ENCODE measurements around the gene CTDSP2.

The CTDSP2 gene

GRCh38 chr12:57844709-57845477 is 1.6 kb downstream of the CTDSP2 start:
- Histone ChIP-seq H3K23ac (ENCODE audit: low read length) (peak overlapping the region; percentile 94), H3K27ac (ENCODE audit: low read depth, low read length) (peak overlapping the region; percentile 100), H2BK15ac (replicated peaks; ENCODE audit: low read depth) (no peak overlapping the region), H3K4me2 (ENCODE audit: low read length) (peak overlapping the region; percentile 42), H3K4me3 (ENCODE audit: low read length) (peak overlapping the region; percentile 95), H2AK5ac (ENCODE audit: low read length) (no peak overlapping the region), H4K8ac (ENCODE audit: low read depth, low read length) (no peak overlapping the region), H3K18ac (ENCODE audit: low read length) (peak overlapping the region; percentile 99), H2BK5ac (ENCODE audit: low read length) (peak overlapping the region; percentile 54), H2BK120ac (ENCODE audit: low read depth, low read length) (peak overlapping the region; percentile 66), H3K79me1 (ENCODE audit: low read length) (peaks cover 13% of the 10 kb centered on the region), H3K4ac (ENCODE audit: low read depth, low read length) (peak overlapping the region; percentile 91), H4K5ac (ENCODE audit: low read length) (no peak overlapping the region), H3K4me1 (ENCODE audit: control insufficient read depth, low read depth, low read length) (peaks cover 18% of the 10 kb centered on the region), H3K9ac (ENCODE audit: low read length) (peak overlapping the region; percentile 96), H3K56ac (ENCODE audit: low read length) (peak overlapping the region; percentile 94), H3K27me3 (ENCODE audit: insufficient read depth, low read length, poor library complexity) (no peaks in the 10 kb centered on the region), H3K79me2 (ENCODE audit: control insufficient read depth, insufficient read depth, low read length) (peaks cover 62% of the 10 kb centered on the region), H3K36me3 (ENCODE audit: control insufficient read depth, insufficient read depth, low read length) (no peaks in the 10 kb centered on the region)
- peak; percentile 93 for DNase-seq
- no CpG with 5 or more reads among the region's 42 CpGs for WGBS (ENCODE audit: extremely low coverage, insufficient coverage, low lambda C conversion rate)

DNA sequence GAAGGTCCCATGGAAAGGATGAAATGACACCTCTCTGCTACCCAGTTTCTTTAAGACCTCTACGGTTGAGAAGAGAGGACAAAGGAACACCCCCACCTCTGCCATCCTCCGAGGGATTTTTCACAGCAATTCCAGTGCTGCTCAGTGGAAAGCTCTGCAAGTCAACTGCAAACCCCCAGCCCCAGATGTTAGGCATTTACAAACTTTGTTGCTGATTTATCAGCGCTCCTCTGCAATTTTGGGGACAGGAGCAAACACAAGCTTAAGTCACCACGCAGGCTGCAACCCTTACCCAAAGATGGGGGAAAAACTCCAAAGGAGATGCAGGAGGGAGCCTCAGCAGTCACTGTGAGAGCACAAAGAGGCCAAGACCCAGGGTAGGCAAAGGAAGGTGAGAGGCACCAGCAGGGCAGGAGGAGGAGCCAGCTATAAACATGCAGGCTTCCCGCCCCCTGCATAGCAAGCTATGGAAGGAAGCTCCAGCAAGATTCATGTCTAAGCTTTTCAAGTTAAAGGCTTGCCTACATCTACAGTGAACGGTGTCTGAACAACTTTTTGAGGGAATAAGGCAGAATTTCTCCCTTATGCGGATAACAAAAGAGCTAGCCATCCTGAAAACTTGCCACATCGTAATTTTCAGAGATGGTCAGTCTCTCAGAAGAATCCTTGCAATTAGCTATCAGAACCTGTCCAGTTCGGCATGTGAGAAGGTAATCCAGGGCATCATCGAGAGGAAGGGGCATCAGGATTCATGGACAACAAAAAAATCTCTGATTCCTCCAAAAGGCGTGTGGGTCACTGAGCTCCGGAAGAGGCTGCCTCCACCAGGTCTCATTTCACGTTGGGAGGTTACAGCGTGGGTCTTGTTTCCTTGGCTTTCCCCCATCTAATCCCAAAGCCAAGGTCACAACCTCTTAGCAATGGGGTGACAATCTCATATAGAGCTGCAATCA is 3.9 kb downstream of the CTDSP2 start:
- H3K4me2 ChIP-seq (ENCODE audit: low read length), result peak overlapping the region; percentile 43
- peak; percentile 82 for DNase-seq
- peak overlapping the region; percentile 61 for H2BK5ac ChIP-seq (ENCODE audit: low read length)
- no peaks in the 10 kb centered on the region for H3K27me3 ChIP-seq (ENCODE audit: insufficient read depth, low read length, poor library complexity)
- peaks cover 82% of the 10 kb centered on the region for H3K79me2 ChIP-seq (ENCODE audit: control insufficient read depth, insufficient read depth, low read length)
- no peak overlapping the region for H2AK5ac ChIP-seq (ENCODE audit: low read length)
- no peak overlapping the region for H4K8ac ChIP-seq (ENCODE audit: low read depth, low read length)
- H3K4ac ChIP-seq (ENCODE audit: low read depth, low read length), result no peak overlapping the region
- H3K4me3 ChIP-seq (ENCODE audit: low read length), result no peak overlapping the region
- H3K56ac ChIP-seq (ENCODE audit: low read length), result peak overlapping the region; percentile 80
- peaks cover 17% of the 10 kb centered on the region for H3K79me1 ChIP-seq (ENCODE audit: low read length)
- peak overlapping the region; percentile 66 for H3K9ac ChIP-seq (ENCODE audit: low read length)
- H3K4me1 ChIP-seq (ENCODE audit: control insufficient read depth, low read depth, low read length), result peaks cover 24% of the 10 kb centered on the region
- H3K36me3 ChIP-seq (ENCODE audit: control insufficient read depth, insufficient read depth, low read length), result no peaks in the 10 kb centered on the region
- no peak overlapping the region for H4K5ac ChIP-seq (ENCODE audit: low read length)
- H3K23ac ChIP-seq (ENCODE audit: low read length), result no peak overlapping the region
- no peak overlapping the region for H2BK15ac ChIP-seq (replicated peaks; ENCODE audit: low read depth)
- peak overlapping the region; percentile 52 for H3K18ac ChIP-seq (ENCODE audit: low read length)
- WGBS (ENCODE audit: extremely low coverage, insufficient coverage, low lambda C conversion rate), result no CpG with 5 or more reads among the region's 14 CpGs
- no peak overlapping the region for H2BK120ac ChIP-seq (ENCODE audit: low read depth, low read length)
- H3K27ac ChIP-seq (ENCODE audit: low read depth, low read length), result peak overlapping the region; percentile 26

DNA sequence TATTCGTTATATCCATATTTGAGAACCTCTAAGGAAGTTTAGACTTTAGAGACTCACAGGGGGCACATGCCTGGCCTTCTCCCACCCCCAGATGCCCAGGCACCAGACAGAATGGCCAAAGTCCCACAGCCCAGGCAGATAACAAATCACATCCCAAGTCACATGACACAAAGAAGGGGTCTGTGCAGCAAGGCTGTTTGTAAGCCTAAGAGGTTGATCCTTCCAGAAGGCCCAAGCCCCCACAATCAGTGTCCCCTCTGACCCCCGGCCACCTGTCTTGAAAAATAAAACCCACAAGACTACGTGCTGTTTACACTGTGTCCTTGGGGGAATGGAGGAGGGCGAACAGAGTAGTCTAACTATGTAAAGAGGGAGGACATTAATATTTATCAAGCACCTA is 5.1 kb downstream of the CTDSP2 start:
- WGBS (ENCODE audit: extremely low coverage, insufficient coverage, low lambda C conversion rate), result no CpG with 5 or more reads among the region's 4 CpGs
- Histone ChIP-seq H3K4ac (ENCODE audit: low read depth, low read length) (no peak overlapping the region), H4K8ac (ENCODE audit: low read depth, low read length) (no peak overlapping the region), H3K9ac (ENCODE audit: low read length) (no peak overlapping the region), H3K27me3 (ENCODE audit: insufficient read depth, low read length, poor library complexity) (no peaks in the 10 kb centered on the region), H3K18ac (ENCODE audit: low read length) (no peak overlapping the region), H2BK120ac (ENCODE audit: low read depth, low read length) (no peak overlapping the region), H4K5ac (ENCODE audit: low read length) (no peak overlapping the region), H2BK5ac (ENCODE audit: low read length) (no peak overlapping the region), H3K4me2 (ENCODE audit: low read length) (no peak overlapping the region), H2AK5ac (ENCODE audit: low read length) (no peak overlapping the region), H2BK15ac (replicated peaks; ENCODE audit: low read depth) (no peak overlapping the region), H3K56ac (ENCODE audit: low read length) (no peak overlapping the region), H3K36me3 (ENCODE audit: control insufficient read depth, insufficient read depth, low read length) (no peaks in the 10 kb centered on the region), H3K27ac (ENCODE audit: low read depth, low read length) (no peak overlapping the region), H3K4me3 (ENCODE audit: low read length) (no peak overlapping the region), H3K79me1 (ENCODE audit: low read length) (peaks cover 19% of the 10 kb centered on the region), H3K4me1 (ENCODE audit: control insufficient read depth, low read depth, low read length) (peaks cover 32% of the 10 kb centered on the region), H3K23ac (ENCODE audit: low read length) (no peak overlapping the region), H3K79me2 (ENCODE audit: control insufficient read depth, insufficient read depth, low read length) (peaks cover 92% of the 10 kb centered on the region)
- DNase-seq, result no peak

DNA sequence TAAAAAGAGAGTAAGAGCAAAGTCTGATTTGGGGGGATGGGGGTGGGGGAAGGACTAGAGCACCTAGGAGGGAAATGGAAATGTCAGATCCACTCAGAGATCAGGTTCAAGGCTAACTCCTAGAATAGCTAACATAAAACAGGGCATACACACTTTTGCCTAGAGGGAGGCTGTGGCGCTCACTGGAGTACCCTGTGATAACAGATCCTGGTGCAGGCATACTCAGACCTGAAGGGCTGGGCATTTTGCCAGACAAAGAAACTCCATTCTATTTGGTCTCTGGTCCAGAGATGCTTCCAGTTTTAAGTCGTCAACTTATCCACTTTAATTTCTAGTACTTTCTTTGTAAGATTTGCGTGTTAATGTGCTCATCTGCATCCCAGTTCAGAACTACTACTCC is 5.8 kb downstream of the CTDSP2 start:
- H3K4me2 ChIP-seq (ENCODE audit: low read length), result no peak overlapping the region
- WGBS (ENCODE audit: extremely low coverage, insufficient coverage, low lambda C conversion rate), result no CpG with 5 or more reads among the region's 3 CpGs
- H3K18ac ChIP-seq (ENCODE audit: low read length), result no peak overlapping the region
- H3K79me1 ChIP-seq (ENCODE audit: low read length), result peaks cover 25% of the 10 kb centered on the region
- H3K4me1 ChIP-seq (ENCODE audit: control insufficient read depth, low read depth, low read length), result peaks cover 32% of the 10 kb centered on the region
- no peak overlapping the region for H2BK120ac ChIP-seq (ENCODE audit: low read depth, low read length)
- H2BK5ac ChIP-seq (ENCODE audit: low read length), result no peak overlapping the region
- no peak overlapping the region for H2BK15ac ChIP-seq (replicated peaks; ENCODE audit: low read depth)
- H3K4ac ChIP-seq (ENCODE audit: low read depth, low read length), result no peak overlapping the region
- no peak overlapping the region for H3K9ac ChIP-seq (ENCODE audit: low read length)
- no peak for DNase-seq
- no peak overlapping the region for H4K8ac ChIP-seq (ENCODE audit: low read depth, low read length)
- H3K56ac ChIP-seq (ENCODE audit: low read length), result no peak overlapping the region
- H3K4me3 ChIP-seq (ENCODE audit: low read length), result no peak overlapping the region
- H4K5ac ChIP-seq (ENCODE audit: low read length), result no peak overlapping the region
- no peak overlapping the region for H2AK5ac ChIP-seq (ENCODE audit: low read length)
- H3K27me3 ChIP-seq (ENCODE audit: insufficient read depth, low read length, poor library complexity), result no peaks in the 10 kb centered on the region
- H3K79me2 ChIP-seq (ENCODE audit: control insufficient read depth, insufficient read depth, low read length), result peaks cover 94% of the 10 kb centered on the region
- H3K36me3 ChIP-seq (ENCODE audit: control insufficient read depth, insufficient read depth, low read length), result no peaks in the 10 kb centered on the region
- no peak overlapping the region for H3K27ac ChIP-seq (ENCODE audit: low read depth, low read length)
- no peak overlapping the region for H3K23ac ChIP-seq (ENCODE audit: low read length)

DNA sequence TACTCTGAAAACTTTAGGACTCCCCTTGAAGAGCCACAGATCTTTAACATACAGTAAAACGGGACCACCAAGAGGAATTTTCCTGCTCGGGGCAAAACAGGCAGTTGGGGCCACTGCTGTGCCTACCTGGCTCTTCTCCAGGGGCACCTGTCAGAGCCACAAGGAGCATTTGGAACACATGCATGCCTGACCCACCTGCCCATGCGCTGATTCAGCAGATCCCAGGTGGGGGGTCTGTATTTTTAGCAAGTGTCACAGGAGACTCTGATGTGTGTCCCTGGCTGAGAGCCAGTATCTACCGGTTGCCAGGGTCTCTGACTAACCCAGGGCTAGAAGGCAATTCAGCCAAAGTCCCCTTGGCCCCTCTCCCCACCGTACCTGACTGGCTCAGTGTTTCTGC is 6.5 kb downstream of the CTDSP2 start:
- no CpG with 5 or more reads among the region's 5 CpGs for WGBS (ENCODE audit: extremely low coverage, insufficient coverage, low lambda C conversion rate)
- Histone ChIP-seq H3K23ac (ENCODE audit: low read length) (no peak overlapping the region), H3K27me3 (ENCODE audit: insufficient read depth, low read length, poor library complexity) (no peaks in the 10 kb centered on the region), H3K4me2 (ENCODE audit: low read length) (no peak overlapping the region), H4K8ac (ENCODE audit: low read depth, low read length) (no peak overlapping the region), H3K18ac (ENCODE audit: low read length) (no peak overlapping the region), H3K79me1 (ENCODE audit: low read length) (peaks cover 30% of the 10 kb centered on the region), H3K56ac (ENCODE audit: low read length) (peak overlapping the region; percentile 1), H3K79me2 (ENCODE audit: control insufficient read depth, insufficient read depth, low read length) (peaks cover 92% of the 10 kb centered on the region), H3K27ac (ENCODE audit: low read depth, low read length) (no peak overlapping the region), H3K36me3 (ENCODE audit: control insufficient read depth, insufficient read depth, low read length) (no peaks in the 10 kb centered on the region), H2BK120ac (ENCODE audit: low read depth, low read length) (no peak overlapping the region), H4K5ac (ENCODE audit: low read length) (no peak overlapping the region), H3K4me3 (ENCODE audit: low read length) (no peak overlapping the region), H2AK5ac (ENCODE audit: low read length) (no peak overlapping the region), H3K4me1 (ENCODE audit: control insufficient read depth, low read depth, low read length) (peaks cover 35% of the 10 kb centered on the region), H2BK5ac (ENCODE audit: low read length) (no peak overlapping the region), H3K9ac (ENCODE audit: low read length) (no peak overlapping the region), H3K4ac (ENCODE audit: low read depth, low read length) (no peak overlapping the region), H2BK15ac (replicated peaks; ENCODE audit: low read depth) (no peak overlapping the region)
- DNase-seq, result no peak
